Endothelial cell of umbilical vein (primary cell): ENCODE data around the gene ZBTB6. TPM values are rescaled to one million over a fixed set of nuclear protein-coding genes. Genes with fewer than 3 reads are reported as not detected.

Experiments used
- BruUV-seq: library from RNA; stranded (reverse); fragments of 400-500 nt; replicated peaks from 2 replicates; lab custom pipeline; 2021; lab: Mats Ljungman, UMichigan
- CTCF ChIA-PET: fragments of 300-600, 350-600 bp; sonication (Branson Sonifier 250); formaldehyde crosslinking; loops from one replicate; lab custom pipeline; 2021; ENCODE audit warnings: antibody characterized with exemption, inconsistent platforms; lab: Charles Lee
- POLR2A ChIA-PET: fragments of 300-600, 350-600 bp; sonication (Branson Sonifier 250); formaldehyde crosslinking; loops from one replicate; lab custom pipeline; 2021; ENCODE audit warnings: antibody characterized with exemption, inconsistent platforms; lab: Charles Lee
- DNase-seq: peaks from one replicate; pipeline ENCODE4 v3.0.0-alpha.2; 2011; ENCODE audit warnings: low read depth, low spot score
- FAIRE-seq: peaks from 2 replicates; lab custom pipeline; 2011; peaks lifted over from hg19 to GRCh38; lab: Jason Lieb, UNC
- H2AFZ ChIP-seq: 2 replicates; pipeline ENCODE4 v1.6.0; 2012; ENCODE audit warnings: low read depth, low read length, control low read depth, inconsistent platforms
- H3K27ac ChIP-seq: 2 replicates; pipeline ENCODE4 v1.5.1; 2011; ENCODE audit warnings: low read depth, mild to moderate bottlenecking, control low read depth, low read length, moderate library complexity; ENCODE audit not compliant: insufficient read depth
- H3K27me3 ChIP-seq, 2 experiments: 2 replicates each; pipeline versions ENCODE4 v1.6.0 to v1.6.1; 2011; ENCODE audit warnings: low read length in 2 of 2, mixed read lengths in 1 of 2; ENCODE audit not compliant: control insufficient read depth in 2 of 2, insufficient read depth in 2 of 2
- H3K36me3 ChIP-seq, 2 experiments: 2 replicates in 1 of 2; 3 replicates in 1 of 2; pipeline ENCODE4 v1.5.1; 2011; ENCODE audit warnings: low read length in 2 of 2, mild to moderate bottlenecking in 1 of 2, moderate library complexity in 1 of 2; ENCODE audit not compliant: control insufficient read depth in 2 of 2, insufficient read depth in 2 of 2; ENCODE audit errors: extremely low read depth in 1 of 2
- H3K4me1 ChIP-seq: 3 replicates; pipeline ENCODE4 v1.5.1; 2011; ENCODE audit warnings: mild to moderate bottlenecking, low read length; ENCODE audit not compliant: control insufficient read depth, insufficient read depth; ENCODE audit errors: extremely low read depth
- H3K4me2 ChIP-seq: 2 replicates; pipeline ENCODE4 v1.6.1; 2011; ENCODE audit warnings: low read length, control low read depth, mixed read lengths; ENCODE audit not compliant: insufficient read depth
- H3K4me3 ChIP-seq, 3 experiments: fragments of 200-600 bp in 1 of 3; sonication (generic), shearing (Covaris generic) in 1 of 3; replicated peaks in 1 of 3; 2 replicates each; pipeline ENCODE4 v1.5.1; 2011 to 2016; ENCODE audit warnings: control low read depth in 3 of 3, low read length in 3 of 3, mild to moderate bottlenecking in 2 of 3, inconsistent platforms in 1 of 3, low read depth in 1 of 3, moderate library complexity in 1 of 3; ENCODE audit not compliant: insufficient read depth in 1 of 3
- H3K79me2 ChIP-seq: 2 replicates; pipeline ENCODE4 v1.6.0; 2012; ENCODE audit warnings: low read length, inconsistent platforms; ENCODE audit not compliant: control insufficient read depth, insufficient read depth
- H3K9ac ChIP-seq: replicated peaks from 2 replicates; pipeline ENCODE3; 2011; ENCODE audit warnings: low read length, control low read depth; ENCODE audit not compliant: insufficient read depth; ENCODE audit errors: extremely low read depth
- H3K9me1 ChIP-seq: replicated peaks from 3 replicates; pipeline ENCODE4 v1.6.0; 2011; ENCODE audit warnings: mild to moderate bottlenecking, low read length; ENCODE audit not compliant: control insufficient read depth, insufficient read depth; ENCODE audit errors: extremely low read depth
- H3K9me3 ChIP-seq: replicated peaks from 2 replicates; pipeline ENCODE4 v1.5.1; 2012; ENCODE audit warnings: low read length, inconsistent platforms; ENCODE audit not compliant: control insufficient read depth, insufficient read depth
- H4K20me1 ChIP-seq: replicated peaks from 2 replicates; pipeline ENCODE3; 2011; ENCODE audit warnings: mild to moderate bottlenecking, low read length; ENCODE audit not compliant: control insufficient read depth, insufficient read depth; ENCODE audit errors: extremely low read depth
- FOS ChIP-seq: IDR thresholded peaks from 2 replicates; pipeline ENCODE4 v1.6.1; 2011; ENCODE audit warnings: mild to moderate bottlenecking, low read length, moderate library complexity, borderline replicate concordance; ENCODE audit not compliant: insufficient read depth
- JUN ChIP-seq: IDR thresholded peaks from 2 replicates; pipeline ENCODE4 v1.6.1; 2011; ENCODE audit warnings: borderline replicate concordance, low read depth; ENCODE audit not compliant: insufficient read length, insufficient read depth
- MAX ChIP-seq: IDR thresholded peaks from 2 replicates; pipeline ENCODE4 v1.6.1; 2011; ENCODE audit not compliant: insufficient read depth, insufficient read length
- MYC ChIP-seq: IDR thresholded peaks from one replicate; pipeline ENCODE4 v1.6.1; 2011; ENCODE audit warnings: mild to moderate bottlenecking, low read depth, low read length
- POLR2A ChIP-seq: IDR thresholded peaks from 2 replicates; pipeline ENCODE4 v1.6.1; 2012; ENCODE audit warnings: low read depth, mild to moderate bottlenecking, control low read depth, low read length
- dilution Hi-C: fragments of 300-500 bp; cut with MboI; formaldehyde crosslinking; loops from one replicate; pipeline ENCODE4 v1.15.0; 2019; ENCODE audit warnings: low sequenced_read_pairs; ENCODE audit not compliant: extremely low pct_ligation_motif_present
- intact Hi-C: fragments of 100-400 bp; cut with micrococcal nuclease; formaldehyde crosslinking; loops from one replicate; pipeline ENCODE4 v1.10.0; 2022
- polyA plus RNA-seq, 4 experiments: library from polyadenylated mRNA; depleted of rRNA in 3 of 4; stranded (reverse) in 3 of 4; unstranded in 1 of 4; fragments of >200 nt; gene quantifications; 2 replicates each; pipeline versions ENCODE4 v1.2.1 to v1.2.3, GENCODE V29; 2011 to 2012; ENCODE audit warnings: missing spikeins in 1 of 4
- total RNA-seq: library from RNA; stranded (reverse); gene quantifications from 2 replicates; pipeline ENCODE4 v1.2.3, GENCODE V29; 2021

The ZBTB6 gene
- total and polyA plus RNA-seq, 2 donors (not counting 3 experiments of a cell fraction or from before 2014, with no cell fraction given), result 1.6 to 5.5 TPM

- H3K9ac ChIP-seq, result no peak overlapping the region
- intact Hi-C loops (no loop called here), dilution Hi-C loops (no loop called here)
- H3K9me3 ChIP-seq, result no peaks in the 10 kb centered on the region
- ChIA-PET CTCF (no interaction called here), POLR2A (no interaction called here)
- no peaks in the 10 kb centered on the region for H4K20me1 ChIP-seq
- FAIRE-seq (peak; percentile 64), DNase-seq (peak; percentile 47)
- H3K36me3 ChIP-seq, result peaks cover 2 to 4% of the 10 kb centered on the region in 2 experiments
- BruUV-seq, result no TSS peak
- no peak for TF ChIP-seq MAX
- TF ChIP-seq MYC, result no peak
- no peak for TF ChIP-seq FOS
- peak overlapping the region; percentile 55 for H3K27ac ChIP-seq
- H2AFZ ChIP-seq, result no peak overlapping the region
- peak overlapping the region; percentile 35 for H3K4me2 ChIP-seq
- H3K4me1 ChIP-seq, result peaks cover 9% of the 10 kb centered on the region
- no peaks in the 10 kb centered on the region for H3K79me2 ChIP-seq
- H3K27me3 ChIP-seq, result no peaks in the 10 kb centered on the region
- H3K9me1 ChIP-seq, result no peaks in the 10 kb centered on the region
- H3K4me3 ChIP-seq, result no peak overlapping the region
These were observed 47.8 kb downstream of the ZBTB6 start for GRCh38 chr9:122865300-122865699.

- Histone ChIP-seq H3K27me3 (no peaks in the 10 kb centered on the region), H3K4me3 (no peak overlapping the region), H3K36me3 (peaks cover 8 to 11% of the 10 kb centered on the region in 2 experiments), H3K9me3 (no peaks in the 10 kb centered on the region), H3K9ac (no peak overlapping the region), H3K79me2 (no peaks in the 10 kb centered on the region), H3K4me1 (peaks cover 9% of the 10 kb centered on the region), H2AFZ (no peak overlapping the region), H3K9me1 (no peaks in the 10 kb centered on the region), H3K27ac (no peak overlapping the region), H4K20me1 (no peaks in the 10 kb centered on the region), H3K4me2 (no peak overlapping the region)
- POLR2A ChIA-PET, result no interaction called here
- CTCF ChIA-PET, result no interaction called here
- intact Hi-C loops, result no loop called here
- dilution Hi-C loops, result no loop called here
- no TSS peak for BruUV-seq
- no peak for TF ChIP-seq FOS
- no peak for TF ChIP-seq JUN
- no peak for TF ChIP-seq POLR2A
- no peak for TF ChIP-seq MYC
- DNase-seq (no peak), FAIRE-seq (no peak)
These were observed 49.7 kb downstream of the ZBTB6 start for GRCh38 chr9:122863407-122863806.
